Measurements from ENCODE around the gene UNC5B.

- TF ChIP-seq CTCF (IDR thresholded peaks at IDR 0.05) (no peak), POLR2A (IDR thresholded peaks at IDR 0.05) (no peak)
Observed at GRCh38 chr10:71250842-71251241, 38.5 kb downstream of the UNC5B start.
